KG1 (cell line): ENCODE data around the gene SELENOO.

ENCODE experiments used
- DNase-seq: peaks from one replicate; lab custom pipeline; 2025; lab: John Stamatoyannopoulos, UW

Gene SELENOO

DNA sequence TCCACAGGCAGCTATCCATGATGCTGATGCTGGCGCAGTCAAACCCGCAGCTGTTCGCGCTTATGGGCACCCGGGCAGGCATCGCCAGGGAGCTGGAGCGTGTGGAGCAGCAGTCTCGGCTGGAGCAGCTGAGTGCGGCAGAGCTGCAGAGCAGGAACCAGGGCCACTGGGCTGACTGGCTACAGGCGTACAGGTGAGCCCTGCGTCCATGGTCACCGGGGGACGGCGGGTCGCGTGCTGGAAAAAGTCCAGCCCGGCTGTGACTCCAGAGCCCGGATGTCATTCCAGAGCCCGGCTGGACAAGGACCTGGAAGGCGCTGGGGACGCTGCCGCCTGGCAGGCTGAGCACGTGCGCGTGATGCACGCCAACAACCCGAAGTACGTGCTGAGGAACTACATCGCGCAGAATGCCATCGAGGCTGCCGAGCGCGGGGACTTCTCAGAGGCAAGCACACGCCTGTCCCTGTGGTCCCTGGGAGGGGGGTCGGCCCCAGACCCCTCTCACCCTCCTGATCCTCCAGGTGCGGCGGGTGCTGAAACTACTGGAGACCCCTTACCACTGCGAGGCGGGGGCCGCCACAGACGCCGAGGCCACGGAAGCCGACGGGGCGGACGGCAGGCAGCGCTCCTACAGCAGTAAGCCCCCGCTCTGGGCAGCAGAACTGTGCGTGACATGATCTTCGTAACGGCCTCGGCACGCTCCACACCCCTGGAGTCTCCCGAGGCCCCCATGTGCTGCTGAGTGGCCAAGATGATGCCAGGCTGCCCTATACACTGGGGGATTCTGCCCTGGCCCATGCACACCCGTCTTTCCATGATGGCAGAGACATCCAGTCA lies 16.1 kb downstream of the SELENOO start:
- DNase-seq: no peak

DNA sequence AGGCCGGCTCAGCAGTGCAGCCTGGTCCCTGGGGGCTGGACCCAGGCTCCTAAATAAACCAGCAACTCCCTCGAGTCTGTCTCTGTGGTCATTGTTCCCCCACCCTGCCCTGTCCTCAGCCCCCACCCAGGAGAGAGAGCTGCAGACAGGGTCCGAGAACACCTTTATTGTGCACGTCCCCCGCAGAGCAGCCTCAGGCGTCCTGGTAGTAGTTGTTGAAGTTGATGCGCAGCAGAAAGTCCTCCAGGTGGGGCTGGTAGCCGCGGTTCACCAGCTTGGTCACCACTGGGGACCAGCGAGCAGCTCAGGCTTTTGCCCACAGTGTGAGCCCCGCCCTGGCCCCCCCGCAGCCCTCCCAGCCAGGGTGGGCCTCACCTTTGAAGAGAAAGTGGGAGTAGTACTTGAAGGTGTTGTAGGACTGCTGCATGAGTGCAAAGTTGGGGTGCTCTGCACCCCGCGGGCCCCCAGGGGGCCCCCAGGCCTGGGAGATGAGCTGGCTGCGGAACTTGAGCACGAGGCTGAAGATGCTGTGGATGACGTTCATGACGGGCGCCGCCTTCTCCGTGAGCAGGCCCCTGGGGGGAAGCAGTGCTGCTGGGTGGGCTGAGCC lies 16.8 kb downstream of the SELENOO start:
- DNase-seq: no peak

DNA sequence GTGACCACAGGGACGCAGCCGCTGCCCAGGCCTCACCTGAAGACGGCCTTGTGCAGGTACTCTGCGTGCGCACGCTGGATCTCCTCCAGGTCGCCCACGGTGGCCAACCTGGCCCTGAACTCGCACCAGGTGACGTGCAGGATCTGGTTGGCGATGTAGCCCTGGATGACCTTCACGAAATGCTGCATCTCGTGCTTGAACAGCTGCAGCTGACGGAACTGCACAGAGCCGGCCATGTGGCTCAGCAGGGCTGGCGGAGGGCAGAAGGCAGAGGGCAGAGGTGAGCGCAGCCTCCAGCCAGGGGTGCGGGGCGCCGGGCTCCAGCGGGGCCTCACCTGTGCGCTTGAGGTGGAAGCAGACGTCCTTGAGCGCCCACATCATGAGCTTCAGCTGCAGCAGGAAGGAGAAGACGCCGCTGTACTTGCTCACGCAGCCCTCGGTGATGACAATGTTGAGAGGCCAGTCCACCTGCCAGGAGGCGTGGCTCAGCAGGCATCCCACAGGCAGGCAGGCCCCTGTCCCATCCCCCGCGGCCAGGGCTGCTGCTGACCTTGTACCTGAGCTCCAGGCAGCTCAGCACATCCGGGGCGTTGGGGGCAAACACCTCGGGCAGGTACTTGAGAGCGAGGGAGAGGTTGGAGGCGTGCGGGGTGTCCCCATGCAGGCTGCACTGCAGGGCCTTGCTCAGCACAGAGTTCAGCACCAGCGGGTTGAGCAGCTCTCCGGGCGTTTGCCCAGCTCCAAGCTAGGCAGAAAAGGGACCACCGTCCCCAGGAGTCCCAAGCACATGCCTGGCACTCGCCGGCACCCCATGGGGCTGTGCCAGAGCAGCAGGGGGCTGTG lies 17.6 kb downstream of the SELENOO start:
- DNase-seq: no peak

DNA sequence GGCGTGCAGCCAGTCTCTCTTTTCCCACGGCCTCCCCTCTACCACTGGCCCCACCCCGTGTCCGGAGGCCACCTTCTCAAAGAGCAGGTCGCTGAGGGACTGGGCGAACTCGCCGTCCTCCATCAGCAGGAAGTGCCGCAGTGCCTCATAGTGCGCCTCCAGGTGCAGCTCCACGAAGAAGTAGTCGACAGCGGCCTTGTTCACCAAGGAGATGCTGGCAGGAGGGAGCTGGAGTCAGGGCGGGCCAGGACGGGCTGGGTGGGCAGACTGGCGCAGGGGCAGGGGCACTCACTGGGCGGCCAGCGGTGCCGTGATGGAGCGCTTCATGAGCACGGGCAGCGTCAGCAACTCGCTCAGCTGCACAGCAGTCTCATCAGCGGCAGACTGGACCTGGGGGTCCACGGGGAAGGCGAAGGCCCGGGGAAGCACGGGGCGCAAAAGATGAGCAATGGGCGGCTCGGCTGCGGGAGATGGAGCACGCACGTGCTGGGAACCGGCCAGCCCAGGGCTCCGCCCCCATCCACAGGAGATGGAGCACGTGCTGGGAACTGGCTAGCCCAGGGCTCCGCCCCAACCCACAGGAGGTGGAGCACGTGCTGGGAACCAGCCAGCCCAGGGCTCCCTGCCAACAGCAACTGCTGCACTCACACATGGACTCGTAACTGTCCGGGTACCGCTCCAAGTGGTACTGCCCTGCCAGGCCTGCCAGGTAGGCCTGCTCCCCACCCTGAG lies 18.4 kb downstream of the SELENOO start:
- DNase-seq: no peak

DNA sequence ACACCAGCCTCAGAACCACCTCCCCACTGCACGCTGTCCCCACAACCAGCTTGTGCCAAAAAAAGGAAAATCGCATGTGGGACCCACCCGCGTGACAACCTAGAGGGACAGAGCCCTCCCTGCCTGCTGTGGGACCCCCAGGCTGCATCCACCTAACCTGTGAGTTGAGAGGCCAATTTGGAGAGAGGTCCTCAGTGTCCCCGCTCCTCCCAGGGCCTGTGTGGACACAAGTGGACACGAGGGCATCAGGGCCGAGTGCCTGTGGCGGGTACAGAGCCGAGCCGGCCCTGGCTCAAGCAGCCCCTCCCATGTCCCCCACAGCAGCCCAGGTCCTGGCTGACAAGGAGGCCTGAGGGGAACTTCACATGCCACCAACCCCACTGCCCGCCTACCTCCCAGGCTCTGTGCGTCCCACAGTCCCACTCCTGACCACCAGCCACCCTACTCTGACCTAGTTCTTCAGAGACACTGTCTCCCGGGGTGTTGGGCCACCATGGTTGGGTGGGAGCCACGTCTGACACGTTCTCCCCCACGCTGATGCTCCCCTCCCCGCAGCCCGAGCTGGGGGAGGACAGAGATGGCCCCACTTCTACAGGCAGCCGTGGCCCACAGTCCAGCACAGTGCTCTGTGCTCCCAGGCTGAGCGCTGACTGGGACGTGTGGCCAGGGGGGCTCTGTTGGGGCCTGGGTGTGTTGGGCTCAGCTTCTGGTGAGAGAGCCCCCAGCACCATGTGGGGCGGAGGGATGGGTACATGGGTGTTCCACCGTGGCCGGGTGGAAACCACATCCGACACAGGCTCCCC lies 19.2 kb downstream of the SELENOO start:
- no peak for DNase-seq

DNA sequence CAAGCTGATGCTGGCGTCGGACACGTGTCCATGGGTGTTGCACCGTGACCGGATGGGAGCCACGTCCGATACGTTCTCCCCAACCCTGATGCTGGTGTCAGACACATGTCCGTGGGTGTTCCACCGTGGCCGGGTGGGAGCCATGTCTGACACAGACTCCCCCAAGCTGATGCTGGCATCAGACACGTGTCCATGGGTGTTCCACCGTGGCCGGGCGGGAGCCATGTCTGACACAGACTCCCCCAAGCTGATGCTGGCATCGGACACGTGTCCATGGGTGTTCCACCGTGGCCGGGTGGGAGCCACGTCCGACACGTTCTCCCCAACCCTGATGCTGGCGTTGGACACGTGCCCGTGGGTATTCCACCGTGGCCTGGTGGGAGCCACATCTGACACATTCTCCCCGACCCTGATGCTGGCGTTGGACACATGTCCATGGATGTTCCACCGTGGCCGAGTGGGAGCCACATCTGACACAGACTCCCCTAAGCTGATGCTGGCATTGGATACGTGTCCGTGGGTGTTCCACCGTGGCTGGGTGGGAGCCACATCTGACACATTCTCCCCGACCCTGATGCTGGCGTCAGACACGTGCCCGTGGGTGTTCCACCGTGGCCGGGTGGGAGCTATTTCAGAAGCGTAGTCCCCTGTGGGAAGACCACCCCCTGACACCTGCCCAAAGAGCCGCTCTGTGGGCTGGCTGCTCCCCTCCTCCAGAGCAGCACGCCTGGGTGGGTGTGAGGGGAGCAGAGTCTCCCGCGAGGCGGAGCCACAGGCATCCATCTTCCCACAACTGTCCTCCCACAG lies 20.0 kb downstream of the SELENOO start:
- no peak for DNase-seq

DNA sequence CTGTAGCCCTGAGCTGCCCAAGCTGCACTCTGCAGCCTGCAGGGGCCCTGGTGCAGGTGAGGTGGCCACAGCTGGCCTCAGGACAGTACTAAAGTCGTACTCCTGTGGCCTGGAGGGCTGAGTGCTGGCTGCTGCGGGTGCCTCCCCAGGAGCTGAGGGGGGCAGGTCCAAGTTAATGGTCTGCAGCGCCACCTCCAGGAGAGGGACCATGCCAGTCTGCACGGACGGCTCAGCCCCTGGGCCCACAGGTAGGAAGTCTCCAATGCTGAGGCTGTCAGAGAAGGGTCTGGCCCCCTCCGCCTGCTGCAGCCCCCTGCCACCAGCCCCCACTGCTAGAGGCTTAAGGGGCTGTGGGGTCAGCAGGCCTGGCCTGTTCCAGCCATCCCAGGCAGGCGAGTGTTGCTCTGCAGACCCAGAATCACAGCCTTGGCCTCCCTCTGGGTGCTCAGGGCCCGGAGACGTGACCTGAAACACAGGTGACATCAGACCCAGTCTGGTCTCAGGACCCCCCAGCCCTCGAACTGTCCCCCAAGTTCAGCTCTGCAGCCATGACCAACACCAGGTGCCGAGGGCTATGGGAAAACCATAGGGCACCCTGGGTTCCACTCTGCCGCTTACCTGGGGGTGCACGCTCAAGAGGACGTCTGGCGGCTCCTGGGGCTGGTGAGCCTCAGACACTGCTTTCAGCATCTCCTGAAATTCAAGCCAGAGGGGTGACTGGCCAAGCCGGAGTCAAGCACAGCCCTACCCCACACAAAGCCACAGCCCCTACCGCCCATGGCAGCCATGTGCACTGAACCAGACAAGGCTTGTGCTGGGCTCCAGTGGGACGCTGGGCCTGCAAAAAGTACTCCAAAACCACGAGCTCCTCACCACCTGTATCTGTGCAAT lies 20.8 kb downstream of the SELENOO start:
- DNase-seq: no peak

DNA sequence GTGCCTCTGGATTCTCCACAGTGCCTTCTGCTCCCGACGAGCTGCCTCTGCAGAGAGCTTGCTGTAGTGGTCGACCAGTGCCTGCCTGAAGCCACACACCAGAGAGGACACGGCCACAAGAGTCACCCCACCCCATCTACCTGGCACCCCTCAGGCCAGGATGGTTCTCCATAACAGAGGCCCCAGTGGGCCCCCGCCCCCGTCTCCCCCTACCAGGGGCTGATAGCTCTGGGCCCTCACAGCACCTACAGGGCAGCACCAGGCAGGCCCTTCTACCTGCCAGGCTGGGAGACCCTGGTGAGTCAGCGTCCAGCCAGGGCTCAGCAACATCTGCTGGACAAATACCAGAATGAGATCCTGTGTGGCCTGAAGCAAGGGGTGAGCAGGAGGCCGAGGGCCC lies 21.7 kb downstream of the SELENOO start:
- DNase-seq: no peak

DNA sequence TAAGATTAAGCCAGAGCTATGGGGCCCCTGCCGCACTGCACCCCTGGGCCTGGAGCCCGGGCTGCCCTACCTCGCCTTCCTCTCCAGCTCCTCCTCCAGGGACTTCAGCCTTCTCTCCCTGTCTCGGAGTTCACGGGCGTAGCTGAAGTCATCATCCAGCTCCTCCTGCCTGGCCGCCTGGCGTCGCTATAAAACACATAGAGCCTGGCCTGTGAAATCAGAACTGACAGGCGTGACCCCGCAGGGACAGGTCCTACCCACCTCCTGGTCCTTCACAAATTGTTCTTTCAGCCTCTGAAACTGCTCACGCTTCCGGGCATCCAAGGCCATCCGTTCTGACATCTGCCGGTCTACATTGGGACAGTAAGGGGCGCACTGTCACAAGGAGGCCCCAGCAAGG lies 23.3 kb downstream of the SELENOO start:
- DNase-seq: no peak

DNA sequence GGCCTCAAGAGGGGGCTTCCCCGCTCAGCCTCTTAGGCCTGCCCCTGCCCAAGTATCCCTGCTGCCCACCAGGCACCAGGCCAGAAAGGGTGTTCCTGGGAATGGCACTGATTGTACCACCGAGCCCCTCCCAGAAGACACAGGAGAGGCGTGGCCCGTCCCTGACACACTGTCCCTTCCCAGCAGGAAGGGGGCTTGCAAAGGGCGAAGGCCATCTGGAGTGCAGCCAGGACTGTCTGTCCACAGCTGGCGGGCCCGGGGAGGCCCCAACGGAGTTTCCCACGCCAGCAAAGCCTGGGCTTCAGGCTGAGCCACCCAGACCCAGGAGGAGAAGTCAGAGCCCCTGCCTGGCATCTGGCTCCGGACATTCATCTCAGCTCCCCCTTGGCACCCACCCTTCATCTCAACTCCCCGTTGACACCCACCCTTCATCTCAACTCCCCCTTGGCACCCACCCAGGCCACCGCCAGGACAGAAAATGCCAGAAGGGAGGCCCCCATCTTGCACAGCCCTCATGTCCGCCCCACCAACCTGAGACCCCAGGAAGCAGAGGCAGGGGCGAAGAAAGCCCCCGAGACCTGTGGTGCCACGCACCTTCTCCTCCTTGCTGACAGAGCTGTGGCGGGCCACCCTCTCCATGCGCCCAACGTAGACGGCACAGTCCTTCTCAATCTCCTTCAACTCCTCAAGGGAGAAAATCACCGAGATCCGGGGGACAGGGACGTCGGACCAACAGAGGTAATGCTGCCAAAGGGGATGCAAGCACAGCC lies 24.6 kb downstream of the SELENOO start:
- DNase-seq: no peak

DNA sequence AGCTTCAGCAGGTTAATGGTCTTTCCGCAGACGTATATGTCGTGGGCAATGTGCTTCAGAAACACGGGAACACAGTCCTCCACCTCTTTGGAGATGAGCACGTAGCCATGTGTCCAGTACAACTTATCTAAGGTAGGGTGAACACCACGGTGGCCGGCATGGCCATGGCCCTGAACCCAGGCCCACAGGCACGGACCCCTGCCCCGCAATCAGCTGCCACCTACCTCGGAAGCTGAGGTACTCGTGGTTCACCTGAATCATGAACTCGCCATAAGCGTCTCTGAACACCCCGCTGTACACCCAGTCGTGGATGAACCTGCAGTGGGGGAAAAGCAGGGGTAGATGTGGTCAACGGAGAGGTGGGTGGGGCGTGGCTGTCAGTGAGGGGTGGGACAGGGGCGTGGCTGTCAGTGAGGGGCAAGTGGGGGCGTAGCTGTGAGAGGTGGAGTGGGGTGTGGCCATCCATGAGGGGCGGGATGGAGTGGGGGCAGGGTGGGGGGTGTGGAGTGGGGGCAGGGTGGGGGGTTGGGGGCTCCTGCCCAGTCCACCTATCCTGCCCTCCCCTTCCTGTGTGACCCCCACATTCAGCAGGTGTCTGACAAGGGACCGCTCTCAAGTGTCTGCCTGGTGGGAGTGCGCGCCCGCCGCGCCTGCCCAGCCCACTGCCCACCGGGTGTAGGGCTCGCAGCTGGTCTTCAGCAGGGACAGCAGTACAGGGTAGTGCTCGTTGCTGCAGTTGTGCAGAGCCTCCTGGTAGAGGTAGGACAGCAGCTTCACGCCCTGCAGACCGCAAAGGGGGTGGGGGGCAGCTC lies 25.5 kb downstream of the SELENOO start:
- no peak for DNase-seq

DNA sequence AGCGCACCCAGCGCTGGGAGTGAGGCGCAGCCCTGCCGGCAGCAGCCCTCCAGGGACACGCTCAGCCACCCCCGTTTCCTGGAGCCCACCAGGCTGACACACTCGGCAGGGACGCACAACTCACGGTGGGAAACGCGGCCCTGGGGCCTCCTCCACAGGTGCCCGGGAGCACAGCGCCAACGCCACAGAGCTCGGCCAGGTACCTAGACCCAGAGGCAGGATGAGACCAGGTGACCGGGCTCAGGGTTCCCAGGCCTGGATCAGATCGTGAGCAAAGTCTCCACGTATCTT lies 26.0 kb downstream of the SELENOO start:
- no peak for DNase-seq

DNA sequence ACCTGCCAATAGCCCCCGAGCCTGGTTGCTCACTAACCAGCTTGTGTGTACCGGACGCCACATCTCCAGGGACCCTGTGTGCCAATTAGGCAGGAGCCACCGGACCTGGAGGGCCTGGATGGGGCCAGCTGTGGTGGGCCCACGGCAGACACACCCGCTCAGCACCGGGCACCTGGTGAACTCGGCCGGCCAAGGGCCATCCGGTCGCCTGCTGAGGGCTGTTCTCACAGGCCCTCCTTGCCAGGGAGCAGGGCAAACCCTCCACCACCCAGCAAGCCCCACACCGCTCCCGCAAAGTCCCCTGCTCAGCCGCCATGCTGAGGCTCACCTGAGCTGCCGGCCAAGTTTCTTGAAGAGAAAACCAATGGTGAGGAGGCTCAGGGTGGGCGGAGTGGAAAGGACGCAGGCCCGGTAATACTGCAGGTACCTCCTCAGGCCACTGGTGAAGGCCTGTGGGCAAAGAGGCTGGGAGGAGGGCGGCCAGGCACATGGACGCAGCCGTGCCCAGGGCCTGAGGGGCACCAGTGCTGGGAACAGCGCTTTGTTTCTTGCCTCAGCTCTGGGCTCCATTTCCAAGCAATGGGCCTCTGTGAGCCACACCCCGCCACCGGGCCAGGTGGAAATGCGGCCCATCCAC lies 26.9 kb downstream of the SELENOO start:
- no peak for DNase-seq

DNA sequence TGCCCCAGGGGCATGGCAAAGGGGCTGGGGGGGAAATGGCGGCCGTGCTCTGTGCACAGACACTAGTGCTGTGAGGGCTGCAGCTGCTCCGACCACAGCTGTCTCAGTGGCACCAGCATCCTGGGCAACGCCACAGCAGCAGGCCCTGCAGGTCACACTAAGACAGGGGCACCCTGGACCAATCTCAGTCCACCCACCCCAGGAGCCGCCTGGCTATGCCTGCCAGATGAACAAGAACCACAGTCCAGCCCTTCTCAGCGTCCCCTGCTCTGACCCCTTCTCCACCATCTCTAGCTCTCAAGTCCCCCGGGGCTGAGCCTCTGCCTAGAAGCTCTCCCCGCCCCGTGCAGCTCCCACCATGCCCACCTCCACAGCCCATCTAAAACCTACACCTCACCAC lies 27.6 kb downstream of the SELENOO start:
- DNase-seq: no peak

DNA sequence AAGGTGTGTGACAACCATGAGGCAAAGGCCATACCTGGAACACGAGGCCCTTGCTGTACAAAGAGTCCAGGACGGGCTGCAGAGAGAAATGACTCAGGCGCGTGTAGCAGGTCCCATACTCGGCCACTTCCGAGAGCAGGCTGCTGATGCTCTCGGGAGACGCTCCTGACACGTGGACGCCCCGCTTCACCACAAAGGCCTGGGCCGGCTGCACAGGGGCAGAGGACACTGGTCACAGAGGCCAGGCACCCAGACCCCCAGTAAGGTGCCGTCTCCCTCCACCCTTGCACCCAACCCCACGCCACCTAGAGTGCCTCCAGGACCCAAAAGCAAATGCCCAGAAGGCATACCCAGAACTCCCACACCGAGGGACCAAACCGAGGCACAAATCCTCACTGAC lies 28.6 kb downstream of the SELENOO start:
- DNase-seq: no peak

DNA sequence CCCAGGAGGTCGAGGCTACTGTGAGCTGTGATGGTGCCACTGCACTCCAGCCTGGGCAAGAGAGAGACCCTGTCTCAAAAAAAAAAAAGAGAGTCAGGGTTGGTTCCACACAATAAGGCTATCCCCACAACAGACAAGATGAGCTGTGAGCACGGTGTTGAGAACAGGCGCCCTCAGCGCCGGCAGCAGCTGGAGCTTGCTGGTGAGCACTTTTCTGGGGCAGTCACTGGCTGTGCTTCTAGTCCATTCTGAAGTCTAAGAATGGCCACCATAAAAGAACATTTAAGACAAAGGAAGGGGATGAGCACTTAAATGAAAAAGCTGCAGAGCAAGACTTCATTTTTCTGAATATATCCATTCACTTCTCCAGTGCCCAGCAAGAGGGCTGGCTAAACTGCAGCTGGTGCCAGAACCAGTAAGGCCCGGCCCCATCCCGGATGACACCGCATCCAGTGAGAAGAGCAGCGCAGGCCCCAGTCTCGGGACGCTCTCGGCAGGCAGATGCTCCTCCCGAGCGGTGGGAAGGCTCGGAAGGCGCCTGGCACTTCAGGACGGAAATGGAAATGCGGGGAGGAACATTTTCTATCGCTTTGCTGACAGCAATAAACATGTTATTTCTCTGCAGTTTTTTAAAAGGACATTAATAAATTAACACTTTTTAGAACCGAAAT lies 31.8 kb downstream of the SELENOO start:
- DNase-seq: no peak

DNA sequence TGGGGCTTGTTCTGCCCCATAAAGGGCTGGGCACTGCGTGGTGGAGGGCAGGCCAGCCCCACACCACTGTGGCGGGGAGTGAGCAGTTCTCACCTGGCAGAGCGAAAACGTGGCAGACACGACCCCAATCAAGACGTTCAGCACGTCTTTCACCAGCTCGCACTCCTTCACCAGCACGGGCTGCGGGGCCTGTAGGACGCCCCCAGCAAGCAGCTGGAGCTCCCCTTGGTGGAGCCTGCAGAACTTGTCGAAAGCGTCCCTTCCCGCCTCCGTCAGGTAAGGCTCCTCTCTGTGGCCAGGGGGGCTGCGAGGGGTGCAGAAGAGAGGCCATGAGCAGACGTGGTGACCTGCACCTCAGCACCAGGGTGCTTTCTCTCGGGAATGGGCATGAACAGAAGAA lies 32.4 kb downstream of the SELENOO start:
- no peak for DNase-seq
